ENCODE results near the gene ABCF2. TPM values are rescaled to one million over a fixed set of nuclear protein-coding genes. Genes with fewer than 3 reads are reported as not detected.

ABCF2 gene
- total and polyA plus RNA-seq, 2 of the 4 experiments (the other 2 are of a cell fraction), result 46.2 to 103 TPM

GRCh38 chr7:151229249-151229648 is 2.2 kb upstream of the ABCF2 start:
- Histone ChIP-seq H2BK15ac (ENCODE audit: low read depth, low read length) (no peak overlapping the region), H3K9me1 (ENCODE audit: insufficient read depth, low read length) (peaks cover 8% of the 10 kb centered on the region), H3K23ac (ENCODE audit: low read depth, low read length) (no peak overlapping the region), H3K4me3 (ENCODE audit: insufficient read depth, low read depth, low read length) (no peak overlapping the region), H3K4ac (ENCODE audit: low read depth, low read length) (no peak overlapping the region), H4K20me1 (ENCODE audit: insufficient read depth, low read length) (peaks cover 15% of the 10 kb centered on the region), H2AFZ (replicated peaks; ENCODE audit: low read length, poor library complexity) (no peak overlapping the region), H3K14ac (replicated peaks; ENCODE audit: low read depth, low read length) (no peak overlapping the region), H3K27me3 (ENCODE audit: control insufficient read depth, insufficient read depth, low read length) (no peaks in the 10 kb centered on the region), H3K9ac (ENCODE audit: low read depth, low read length) (no peak overlapping the region), H2BK5ac (ENCODE audit: low read depth, low read length, poor library complexity, severe bottlenecking) (no peak overlapping the region), H2AK9ac (replicated peaks; ENCODE audit: low read depth, low read length, poor library complexity) (no peak overlapping the region), H4K8ac (ENCODE audit: low read depth in 2 of 2, low read length in 2 of 2) (no peak overlapping the region), H4K5ac (ENCODE audit: low read depth, low read length) (no peak overlapping the region), H3K27ac (ENCODE audit: insufficient read depth, low read length) (no peak overlapping the region), H3K4me2 (ENCODE audit: low read depth, low read length) (no peak overlapping the region), H3K18ac (ENCODE audit: low read depth, low read length) (no peak overlapping the region), H2BK120ac (ENCODE audit: low read depth, low read length) (no peak overlapping the region), H2AK5ac (ENCODE audit: low read depth, low read length) (no peak overlapping the region), H3K4me1 (ENCODE audit: control insufficient read depth, insufficient read depth, low read length) (peaks cover 18% of the 10 kb centered on the region), H3K56ac (ENCODE audit: extremely low read depth, insufficient read depth, low read length) (no peak overlapping the region), H3K79me1 (ENCODE audit: low read depth in 1 of 2, low read length in 2 of 2) (peaks cover 15 to 45% of the 10 kb centered on the region in 2 experiments), H4K91ac (ENCODE audit: insufficient read depth, low read depth, low read length) (no peak overlapping the region), H3K36me3 (ENCODE audit: control insufficient read depth, insufficient read depth, low read length) (peaks cover 9% of the 10 kb centered on the region), H3K9me3 (ENCODE audit: control insufficient read depth, insufficient read depth, low read length) (no peaks in the 10 kb centered on the region), H2BK20ac (ENCODE audit: low read depth, low read length) (no peak overlapping the region)
- ATAC-seq (ENCODE audit: low read depth) (no peak), DNase-seq (no peak)
- ChIA-PET CTCF (interaction anchor here (0.6 kb wide), 1 partner anchor 149 kb away, joined by 3 read pairs; the partner anchor contains the start of gene FASTK), POLR2A (ENCODE audit: unreplicated experiment) (interaction anchor here (0.6 kb wide), 1 partner anchor 14 kb away, joined by 3 read pairs; no protein-coding TSS in a partner anchor)
- TF ChIP-seq NFE2L2 (IDR thresholded peaks at IDR 0.05; ENCODE audit: low read depth, low read length) (no peak), CTCF (conservative IDR thresholded peaks at IDR 0.05; ENCODE audit: low read depth, low read length) (no peak), CHD1 (IDR thresholded peaks at IDR 0.05; ENCODE audit: low read depth, low read length) (no peak), RCOR1 (IDR thresholded peaks at IDR 0.05; ENCODE audit: insufficient replicate concordance, low read length) (no peak), BHLHE40 (IDR thresholded peaks at IDR 0.05; ENCODE audit: low read depth, low read length) (no peak), SMC3 (IDR thresholded peaks at IDR 0.05; ENCODE audit: low read depth, low read length) (no peak), MXI1 (IDR thresholded peaks at IDR 0.05; ENCODE audit: borderline replicate concordance, low read depth, low read length) (no peak), MAFK (IDR thresholded peaks at IDR 0.05; ENCODE audit: low read depth, low read length) (no peak), RAD21 (IDR thresholded peaks at IDR 0.05; ENCODE audit: low read length) (no peak), RFX5 (IDR thresholded peaks at IDR 0.05; ENCODE audit: low read depth, low read length) (no peak), POLR2A (IDR thresholded peaks at IDR 0.05; ENCODE audit: low read depth, low read length) (no peak)
- TF ChIP-seq, protein P1, sequence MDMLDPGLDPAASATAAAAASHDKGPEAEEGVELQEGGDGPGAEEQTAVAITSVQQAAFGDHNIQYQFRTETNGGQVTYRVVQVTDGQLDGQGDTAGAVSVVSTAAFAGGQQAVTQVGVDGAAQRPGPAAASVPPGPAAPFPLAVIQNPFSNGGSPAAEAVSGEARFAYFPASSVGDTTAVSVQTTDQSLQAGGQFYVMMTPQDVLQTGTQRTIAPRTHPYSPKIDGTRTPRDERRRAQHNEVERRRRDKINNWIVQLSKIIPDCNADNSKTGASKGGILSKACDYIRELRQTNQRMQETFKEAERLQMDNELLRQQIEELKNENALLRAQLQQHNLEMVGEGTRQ (IDR thresholded peaks at IDR 0.05; ENCODE audit: low read depth, low read length), result no peak
- TF ChIP-seq, protein P2, sequence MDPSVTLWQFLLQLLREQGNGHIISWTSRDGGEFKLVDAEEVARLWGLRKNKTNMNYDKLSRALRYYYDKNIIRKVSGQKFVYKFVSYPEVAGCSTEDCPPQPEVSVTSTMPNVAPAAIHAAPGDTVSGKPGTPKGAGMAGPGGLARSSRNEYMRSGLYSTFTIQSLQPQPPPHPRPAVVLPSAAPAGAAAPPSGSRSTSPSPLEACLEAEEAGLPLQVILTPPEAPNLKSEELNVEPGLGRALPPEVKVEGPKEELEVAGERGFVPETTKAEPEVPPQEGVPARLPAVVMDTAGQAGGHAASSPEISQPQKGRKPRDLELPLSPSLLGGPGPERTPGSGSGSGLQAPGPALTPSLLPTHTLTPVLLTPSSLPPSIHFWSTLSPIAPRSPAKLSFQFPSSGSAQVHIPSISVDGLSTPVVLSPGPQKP (IDR thresholded peaks at IDR 0.05; ENCODE audit: borderline replicate concordance, low read depth, low read length), result no peak
- intact Hi-C loops (cut with micrococcal nuclease) (no loop called here), dilution Hi-C loops (cut with HindIII; ENCODE audit: low sequenced_read_pairs, unreplicated experiment) (no loop called here), in situ Hi-C loops (cut with MboI; ENCODE audit: low sequenced_read_pairs) (no loop called here)
- WGBS, 2 experiments (ENCODE audit: extremely low coverage in 2 of 2, insufficient read length in 1 of 2), result 80% methylated on average over 5 of the region's 10 CpGs; no CpG with 5 or more reads in 1 of the 2 experiments
- no TSS peak for BruUV-seq (replicated peaks)

Measured in IMR-90 (cell line).